K562 treated with DMSO at 1 percent for 48 hours (cell line): ENCODE measurements around the gene ZNF71. TPM values are rescaled to one million over a fixed set of nuclear protein-coding genes. Genes with fewer than 3 reads are reported as not detected.

Experiments
- total RNA-seq: library from RNA; unstranded; fragments of 300-600 nt; gene quantifications from 2 replicates; pipeline ENCODE4 v1.2.3, GENCODE V29; 2022; ENCODE audit warnings: low replicate concordance; ENCODE audit errors: extremely low read depth

ZNF71 gene
- not detected in 2 replicates for total RNA-seq

GRCh38 chr19:56594783-56595547 is at the start of gene ZNF71:
TSS of gene ZNF71 (plus strand) at chr19:56595302. CDS start at chr19:56601559, 6,257 bp downstream.

GRCh38 chr19:56567274-56568120 is 27.6 kb upstream of the ZNF71 start, which contains the start of gene ZNF470:
TSS of gene ZNF470 (plus strand) at chr19:56567468. CDS start at chr19:56570312, 2,844 bp downstream.

GRCh38 chr19:56642711-56643459 is 47.8 kb downstream of the ZNF71 start, which contains the start of gene SMIM17:
TSS of gene SMIM17 (plus strand) at chr19:56643159. CDS start at chr19:56645668, 2,509 bp downstream.

GRCh38 chr19:56671613-56671994 is 76.5 kb downstream of the ZNF71 start, which contains the start of gene ZNF835:
TSS of gene ZNF835 (minus strand) at chr19:56671757. CDS start at chr19:56665198, 6,559 bp downstream.

Other genes starting within 250 kb of the ZNF71 start
- not detected in 2 replicates for gene ZNF582, start 201.8 kb upstream of the ZNF71 start, total RNA-seq
- not detected in 2 replicates for gene ZNF583, start 191.0 kb upstream of the ZNF71 start, total RNA-seq
- gene ZNF667, start 118.0 kb upstream of the ZNF71 start, total RNA-seq = not detected in 2 replicates
- gene ZNF471, start 87.4 kb upstream of the ZNF71 start, total RNA-seq = not detected in 2 replicates
- not detected in 2 replicates for gene ZFP28, start 56.4 kb upstream of the ZNF71 start, total RNA-seq
- gene ZNF470, start 27.8 kb upstream of the ZNF71 start, total RNA-seq = not detected in 2 replicates
- gene SMIM17, start 47.9 kb downstream of the ZNF71 start, total RNA-seq = not detected in 2 replicates
- not detected in 2 replicates for gene ZNF835, start 76.5 kb downstream of the ZNF71 start, total RNA-seq
- gene PEG3, start 245.4 kb downstream of the ZNF71 start, total RNA-seq = not detected in 2 replicates
- gene ZIM2, start 245.4 kb downstream of the ZNF71 start, total RNA-seq = not detected in 2 replicates